GM12801 (cell line): Measurements from ENCODE around the gene CADM1.

ENCODE experiments used
- CTCF ChIP-seq: IDR thresholded peaks from one replicate; pipeline ENCODE4 v1.5.1; 2011; ENCODE audit warnings: control low read depth; ENCODE audit not compliant: insufficient read length; ENCODE audit errors: extremely low read depth

The CADM1 gene

GRCh38 chr11:115473167-115473566 lies 31.0 kb downstream of the CADM1 start:
- TF ChIP-seq CTCF: no peak

- no peak for TF ChIP-seq CTCF
Measured at GRCh38 chr11:115471367-115471766, 32.8 kb downstream of the CADM1 start.

- no peak for TF ChIP-seq CTCF
Measured at GRCh38 chr11:115470928-115471327, 33.3 kb downstream of the CADM1 start.

- TF ChIP-seq CTCF: no peak
Measured at GRCh38 chr11:115469361-115469760, 34.9 kb downstream of the CADM1 start.

- TF ChIP-seq CTCF: no peak
Measured at GRCh38 chr11:115466122-115466521, 38.1 kb downstream of the CADM1 start.

- TF ChIP-seq CTCF: no peak
Measured at GRCh38 chr11:115464269-115464668, 39.9 kb downstream of the CADM1 start.

GRCh38 chr11:115463606-115464005 lies 40.6 kb downstream of the CADM1 start:
- TF ChIP-seq CTCF: no peak

GRCh38 chr11:115462757-115463156 lies 41.5 kb downstream of the CADM1 start:
- no peak for TF ChIP-seq CTCF
